Caco-2 (cell line): Measurements from ENCODE around the gene ZNF148. TPM values are rescaled to one million over a fixed set of nuclear protein-coding genes. Genes with fewer than 3 reads are reported as not detected.

Source experiments
- BruUV-seq: library from RNA; stranded (reverse); fragments of 400-500 nt; replicated peaks from 2 replicates; lab custom pipeline; 2021; lab: Mats Ljungman, UMichigan
- CTCF ChIA-PET: fragments of 300-600 bp; sonication (Branson Sonifier 250); formaldehyde crosslinking; loops from one replicate; lab custom pipeline; 2022; ENCODE audit warnings: antibody characterized with exemption; lab: Charles Lee
- POLR2A ChIA-PET: fragments of 300-600 bp; sonication (Branson Sonifier 250); formaldehyde crosslinking; loops from one replicate; lab custom pipeline; 2022; ENCODE audit warnings: antibody characterized with exemption; lab: Charles Lee
- DNase-seq, 2 experiments: peaks; one replicate each; pipeline versions ENCODE4 v3.0.0 to v3.0.0-alpha.2; 2020 to 2022
- H3K27me3 ChIP-seq: replicated peaks from 2 replicates; pipeline ENCODE4 v1.6.0; 2011; ENCODE audit warnings: low read length; ENCODE audit not compliant: control insufficient read depth, insufficient read depth
- H3K36me3 ChIP-seq: 2 replicates; pipeline ENCODE4 v1.5.1; 2011; ENCODE audit warnings: low read length; ENCODE audit not compliant: control insufficient read depth, insufficient read depth
- H3K4me1 ChIP-seq: fragments of 250-450 bp; sonication (Bioruptor Pico); 2 replicates; pipeline ENCODE4 v1.5.1; 2020; ENCODE audit warnings: mild to moderate bottlenecking
- H3K4me3 ChIP-seq: 2 replicates; pipeline ENCODE4 v1.5.1; 2011; ENCODE audit warnings: low read depth, mild to moderate bottlenecking, control low read depth, low read length
- H3K9me3 ChIP-seq: fragments of 250-450 bp; sonication (Bioruptor Pico); 2 replicates; pipeline ENCODE4 v1.5.1; 2020; ENCODE audit warnings: mild to moderate bottlenecking, moderate library complexity
- H3K27ac Mint-ChIP-seq: one replicate; pipeline ENCODE4 v1.8.0; 2022; ENCODE audit warnings: mixed read lengths; ENCODE audit not compliant: unreplicated experiment
- H3K27me3 Mint-ChIP-seq: one replicate; pipeline ENCODE4 v1.8.0; 2022; ENCODE audit warnings: mixed read lengths; ENCODE audit not compliant: insufficient read depth, unreplicated experiment
- H3K36me3 Mint-ChIP-seq: one replicate; pipeline ENCODE4 v1.8.0; 2022; ENCODE audit warnings: mild to moderate bottlenecking, mixed read lengths; ENCODE audit not compliant: insufficient read depth, unreplicated experiment
- H3K4me1 Mint-ChIP-seq: one replicate; pipeline ENCODE4 v1.8.0; 2022; ENCODE audit warnings: low read depth, mixed read lengths; ENCODE audit not compliant: unreplicated experiment
- H3K4me3 Mint-ChIP-seq: one replicate; pipeline ENCODE4 v1.8.0; 2022; ENCODE audit warnings: mild to moderate bottlenecking, moderate library complexity, mixed read lengths; ENCODE audit not compliant: unreplicated experiment
- H3K9me3 Mint-ChIP-seq: one replicate; pipeline ENCODE4 v1.8.0; 2022; ENCODE audit warnings: mixed read lengths; ENCODE audit not compliant: unreplicated experiment
- intact Hi-C: fragments of 100-400 bp; cut with micrococcal nuclease; formaldehyde crosslinking; loops from one replicate; pipeline ENCODE4 v1.10.0; 2022; ENCODE audit not compliant: unreplicated experiment
- total RNA-seq: library from RNA; stranded (reverse); gene quantifications from 2 replicates; pipeline ENCODE4 v1.2.3, GENCODE V29; 2022
- TF ChIP-seq, protein P1 (sequence below), 2 experiments: fragments of 200-600 bp in 1 of 2; IDR thresholded peaks; 1 replicate in 1 of 2; 2 replicates in 1 of 2; pipeline versions ENCODE4 v1.5.1 to v1.8.0; 2011 to 2022; ENCODE audit warnings: antibody characterized with exemption in 1 of 2, control low read depth in 1 of 2, inconsistent platforms in 1 of 2, low read depth in 1 of 2, low read length in 1 of 2, mild to moderate bottlenecking in 1 of 2, moderate library complexity in 1 of 2; ENCODE audit not compliant: insufficient read depth in 1 of 2, severe bottlenecking in 1 of 2, unreplicated experiment in 1 of 2

ZNF148 gene
- total RNA-seq, 1 experiment from 2014 or later: 33.3 TPM

- Mint-ChIP-seq H3K27ac (no peak overlapping the region), H3K27me3 (no peaks in the 10 kb centered on the region), H3K9me3 (no peaks in the 10 kb centered on the region), H3K36me3 (no peaks in the 10 kb centered on the region), H3K4me1 (no peaks in the 10 kb centered on the region), H3K4me3 (no peak overlapping the region)
- CTCF ChIA-PET: interaction anchor here (0.7 kb wide), 1 partner anchor 43 kb away, joined by 7 read pairs; no protein-coding TSS in a partner anchor
- Histone ChIP-seq H3K9me3 (no peaks in the 10 kb centered on the region; the same call in 1 of the 2 replicates), H3K4me3 (no peak overlapping the region), H3K27me3 (no peaks in the 10 kb centered on the region), H3K36me3 (no peaks in the 10 kb centered on the region), H3K4me1 (no peaks in the 10 kb centered on the region)
- DNase-seq: no peak
- TF ChIP-seq, protein P1, sequence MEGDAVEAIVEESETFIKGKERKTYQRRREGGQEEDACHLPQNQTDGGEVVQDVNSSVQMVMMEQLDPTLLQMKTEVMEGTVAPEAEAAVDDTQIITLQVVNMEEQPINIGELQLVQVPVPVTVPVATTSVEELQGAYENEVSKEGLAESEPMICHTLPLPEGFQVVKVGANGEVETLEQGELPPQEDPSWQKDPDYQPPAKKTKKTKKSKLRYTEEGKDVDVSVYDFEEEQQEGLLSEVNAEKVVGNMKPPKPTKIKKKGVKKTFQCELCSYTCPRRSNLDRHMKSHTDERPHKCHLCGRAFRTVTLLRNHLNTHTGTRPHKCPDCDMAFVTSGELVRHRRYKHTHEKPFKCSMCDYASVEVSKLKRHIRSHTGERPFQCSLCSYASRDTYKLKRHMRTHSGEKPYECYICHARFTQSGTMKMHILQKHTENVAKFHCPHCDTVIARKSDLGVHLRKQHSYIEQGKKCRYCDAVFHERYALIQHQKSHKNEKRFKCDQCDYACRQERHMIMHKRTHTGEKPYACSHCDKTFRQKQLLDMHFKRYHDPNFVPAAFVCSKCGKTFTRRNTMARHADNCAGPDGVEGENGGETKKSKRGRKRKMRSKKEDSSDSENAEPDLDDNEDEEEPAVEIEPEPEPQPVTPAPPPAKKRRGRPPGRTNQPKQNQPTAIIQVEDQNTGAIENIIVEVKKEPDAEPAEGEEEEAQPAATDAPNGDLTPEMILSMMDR (IDR thresholded peaks at IDR 0.05; ENCODE audit: insufficient read depth in 1 of 2, low read depth in 1 of 2, low read length in 1 of 2, severe bottlenecking in 1 of 2, unreplicated experiment in 1 of 2): no peak
- intact Hi-C loops: no loop called here
- POLR2A ChIA-PET: no interaction called here
- no TSS peak for BruUV-seq
These were observed 41.1 kb upstream of the ZNF148 start for GRCh38 chr3:125416235-125416634.

GRCh38 chr3:125414669-125415068 is 39.5 kb upstream of the ZNF148 start:
- CTCF ChIA-PET: no interaction called here
- no TSS peak for BruUV-seq
- POLR2A ChIA-PET: no interaction called here
- Mint-ChIP-seq H3K27ac (no peak overlapping the region), H3K27me3 (no peaks in the 10 kb centered on the region), H3K4me1 (no peaks in the 10 kb centered on the region), H3K36me3 (no peaks in the 10 kb centered on the region), H3K4me3 (no peak overlapping the region), H3K9me3 (no peaks in the 10 kb centered on the region)
- Histone ChIP-seq H3K9me3 (no peaks in the 10 kb centered on the region), H3K4me1 (no peaks in the 10 kb centered on the region), H3K4me3 (no peak overlapping the region), H3K27me3 (no peaks in the 10 kb centered on the region), H3K36me3 (no peaks in the 10 kb centered on the region)
- intact Hi-C loops: no loop called here
- DNase-seq: no peak
- TF ChIP-seq, protein P1 (IDR thresholded peaks at IDR 0.05; ENCODE audit: insufficient read depth in 1 of 2, low read depth in 1 of 2, low read length in 1 of 2, severe bottlenecking in 1 of 2, unreplicated experiment in 1 of 2): no peak

DNA sequence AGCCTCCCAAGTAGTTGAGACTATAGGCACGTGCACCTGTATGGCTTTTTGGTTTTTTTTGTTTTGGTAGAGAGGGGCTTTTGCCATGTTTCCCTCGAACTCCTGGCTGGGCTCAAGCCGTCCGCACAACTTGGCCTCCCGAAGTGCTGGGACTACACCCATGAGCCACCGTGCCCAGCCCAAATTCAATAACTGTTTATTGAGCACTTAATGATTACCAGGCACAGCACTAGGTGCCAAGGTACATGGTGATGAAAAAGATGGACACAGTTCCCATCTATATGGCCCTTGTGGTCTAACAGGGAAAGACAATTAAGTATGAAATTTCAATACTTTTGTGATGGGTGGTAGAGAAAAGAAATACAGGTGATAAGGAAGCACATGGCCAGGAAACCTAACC is 35.8 kb upstream of the ZNF148 start:
- Mint-ChIP-seq H3K36me3 (no peaks in the 10 kb centered on the region), H3K4me1 (no peaks in the 10 kb centered on the region), H3K27ac (no peak overlapping the region), H3K4me3 (no peak overlapping the region), H3K9me3 (peaks cover 7% of the 10 kb centered on the region), H3K27me3 (no peaks in the 10 kb centered on the region)
- intact Hi-C loops: no loop called here
- Histone ChIP-seq H3K4me1 (no peaks in the 10 kb centered on the region), H3K4me3 (no peak overlapping the region), H3K36me3 (no peaks in the 10 kb centered on the region), H3K27me3 (no peaks in the 10 kb centered on the region), H3K9me3 (no peaks in the 10 kb centered on the region)
- POLR2A ChIA-PET: no interaction called here
- DNase-seq: no peak
- TF ChIP-seq, protein P1 (IDR thresholded peaks at IDR 0.05; ENCODE audit: insufficient read depth in 1 of 2, low read depth in 1 of 2, low read length in 1 of 2, severe bottlenecking in 1 of 2, unreplicated experiment in 1 of 2): no peak
- CTCF ChIA-PET: no interaction called here
- no TSS peak for BruUV-seq
